Measurements from ENCODE around the gene AKAIN1. TPM values are rescaled to one million over a fixed set of nuclear protein-coding genes. Genes with fewer than 3 reads are reported as not detected.

The AKAIN1 gene
- under 1 TPM in 2 of 12 donors, not detected in 10; 0.24 to 0.39 TPM for polyA plus RNA-seq (ENCODE audit: insufficient read length in 12 of 12)
- long read RNA-seq, donor 1: 0 reads
- long read RNA-seq, donor 2: 0 reads
- long read RNA-seq, donor 3: 0 reads
- long read RNA-seq, donor 4: 0 reads
- long read RNA-seq, donor 5: 0 reads
- long read RNA-seq, donor 6: 0 reads
- long read RNA-seq, donor 7: 0 reads
- long read RNA-seq, donor 8: 0 reads
- long read RNA-seq, donor 9: 0 reads
- long read RNA-seq, donor 10: 0 reads
- long read RNA-seq, donor 11: 0 reads

DNA sequence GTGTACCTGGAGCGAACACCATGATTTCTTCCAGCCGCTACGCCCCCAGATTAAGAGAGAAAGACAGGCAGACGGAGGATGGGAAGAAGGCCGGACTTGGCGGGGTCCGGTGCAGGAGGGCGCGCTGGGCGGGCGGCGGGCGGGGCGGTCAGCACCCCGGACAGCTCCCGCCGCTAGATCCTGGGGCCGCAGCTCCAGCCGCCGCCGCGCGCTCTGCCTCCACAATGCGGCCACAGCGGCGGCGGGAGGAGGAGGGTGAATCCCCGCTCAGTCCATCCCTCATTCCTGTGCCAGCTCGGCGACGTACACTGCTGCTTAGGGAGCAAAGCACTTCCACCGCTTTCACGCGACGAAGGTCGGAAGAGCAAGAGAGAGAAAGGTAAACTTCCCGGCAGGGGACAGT lies at the start of gene AKAIN1:
Gene AKAIN1 (minus strand): TSS at position 226 of the 403 bp plus-strand sequence. CDS start 204 bp downstream, at position 22.
- DNase-seq: peak; percentile 35

DNA sequence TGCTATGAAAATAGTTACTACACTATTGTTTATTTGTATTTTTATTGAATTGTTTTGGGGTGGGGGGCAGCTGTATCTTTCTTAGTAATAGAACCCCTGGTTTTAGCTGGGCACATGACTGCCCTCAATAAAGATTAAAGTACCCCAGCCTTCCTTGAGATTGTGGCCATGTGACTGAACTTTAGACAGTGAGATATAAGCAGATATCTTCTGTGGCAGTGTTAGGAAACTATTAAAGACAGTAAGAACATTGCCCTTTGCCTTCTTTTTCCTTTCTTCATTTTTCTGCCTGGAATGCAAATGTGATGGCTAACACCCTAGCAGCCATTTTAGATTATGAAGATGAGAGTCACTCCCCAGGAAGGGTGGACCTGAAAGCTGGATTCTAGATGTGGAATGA lies 47.9 kb upstream of the AKAIN1 start:
- DNase-seq: no peak

DNA sequence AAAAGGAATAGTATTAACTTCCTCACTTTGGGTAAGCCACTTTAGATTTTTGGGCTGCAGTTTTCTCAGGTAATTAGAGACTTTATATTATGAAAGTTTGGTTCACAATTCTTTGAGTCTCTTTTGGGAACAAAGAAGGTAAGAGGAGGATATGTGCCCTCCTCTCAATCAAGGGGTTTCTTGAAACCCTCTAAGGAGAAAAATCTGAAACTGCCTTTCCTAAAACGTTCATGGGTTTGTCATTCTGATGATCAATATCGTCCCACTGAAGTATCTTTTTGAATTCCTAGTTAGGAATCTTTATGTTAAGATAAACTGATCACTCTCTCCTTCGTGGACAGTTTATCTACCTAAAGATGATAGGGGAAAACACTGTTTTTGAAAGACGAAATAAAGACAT lies 42.4 kb upstream of the AKAIN1 start:
- no peak for DNase-seq

DNA sequence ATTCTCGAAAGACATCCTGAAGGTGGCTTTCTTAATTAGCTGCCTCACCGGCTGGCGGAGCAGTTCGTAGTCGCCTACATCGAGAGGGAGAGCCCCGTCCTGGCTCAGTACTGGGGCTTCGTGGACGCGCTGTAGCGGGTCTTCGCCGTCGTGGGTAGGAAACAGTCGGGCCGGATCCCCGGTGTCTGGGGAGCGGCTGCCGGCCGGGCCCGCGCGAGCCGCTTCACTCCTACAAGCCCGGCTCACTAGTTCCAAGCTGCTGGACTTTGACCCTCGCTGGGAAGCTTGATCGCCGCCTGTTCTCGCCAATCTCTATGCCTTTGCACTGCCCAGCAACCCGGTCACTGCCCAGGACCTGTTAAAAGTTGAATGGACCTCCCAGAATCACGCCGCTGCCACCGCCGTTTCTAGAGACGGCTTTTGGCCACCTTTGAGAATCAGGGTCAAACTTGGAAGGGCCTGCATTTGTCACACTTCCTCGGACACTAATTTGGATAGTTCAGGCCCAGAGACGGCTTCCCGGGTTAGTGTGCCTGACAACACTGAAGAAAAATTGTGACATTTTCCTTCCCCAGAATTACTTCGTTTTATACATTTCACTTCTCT lies 41.4 kb upstream of the AKAIN1 start:
- no peak for DNase-seq

GRCh38 chr18:5237723-5238370 lies 40.8 kb upstream of the AKAIN1 start:
- peak; percentile 94 for DNase-seq

DNA sequence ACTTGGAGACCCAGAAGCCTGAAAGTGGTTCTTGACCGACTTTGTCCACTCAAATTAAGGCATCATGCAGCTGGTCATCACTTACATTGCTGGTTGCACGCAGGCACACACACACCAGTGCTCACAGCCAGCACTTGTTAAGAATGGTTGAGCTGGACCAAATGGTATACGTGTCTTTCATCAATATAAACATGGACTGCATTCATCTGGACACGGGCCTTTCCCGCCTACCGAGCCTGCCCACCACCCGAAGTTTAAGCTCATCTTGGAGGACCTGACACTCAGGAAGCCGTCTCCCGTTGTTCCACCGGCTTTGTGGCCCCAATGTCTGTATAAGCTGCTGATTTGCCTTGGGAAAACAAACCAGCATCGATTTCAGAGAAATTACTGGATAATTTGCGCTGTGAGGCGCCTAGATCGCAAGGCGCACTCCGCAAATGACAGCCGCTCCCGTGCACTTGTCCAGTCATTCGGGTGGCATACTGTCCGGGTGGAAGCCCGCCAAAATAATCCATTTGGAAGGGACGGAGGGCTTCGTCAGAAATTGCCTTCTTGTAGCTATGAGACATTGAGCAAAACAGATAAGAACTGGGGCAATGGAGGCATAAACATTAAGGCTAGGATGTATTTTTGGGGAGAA lies 40.1 kb upstream of the AKAIN1 start:
- DNase-seq: no peak

- no peak for DNase-seq
Observed at GRCh38 chr18:5214583-5215351, 17.7 kb upstream of the AKAIN1 start.

DNA sequence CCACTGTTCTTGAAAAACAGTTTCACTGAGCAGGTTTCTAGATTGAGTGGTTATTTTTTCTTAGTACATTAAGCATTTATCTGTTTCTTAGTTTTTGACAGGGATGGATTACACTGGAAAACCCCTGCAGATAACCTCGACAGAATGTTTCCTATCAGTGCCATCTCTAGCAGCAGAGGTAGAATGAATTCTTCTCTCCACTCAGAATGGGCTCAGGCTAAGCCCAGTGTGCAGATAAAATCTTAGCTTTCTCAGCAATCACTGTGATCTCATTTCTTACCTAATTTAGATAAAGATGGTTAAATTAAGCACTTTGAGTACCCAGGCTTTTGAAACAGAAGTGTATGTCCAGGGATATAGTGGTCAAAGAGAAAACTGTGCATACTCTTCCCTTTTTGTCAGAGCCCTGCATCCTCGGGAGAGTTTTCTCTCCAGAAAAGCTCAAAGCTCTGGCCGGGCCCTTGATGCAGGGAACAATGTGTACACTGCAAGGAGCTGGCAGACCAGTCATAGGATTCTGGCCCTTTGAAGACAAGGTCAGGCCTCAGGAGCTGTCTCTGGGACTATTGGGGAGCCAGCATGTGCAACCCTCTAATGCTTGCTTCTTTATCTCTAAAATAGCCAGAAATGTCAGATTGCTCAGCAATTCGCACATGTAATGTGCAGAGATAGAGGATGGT lies 10.6 kb upstream of the AKAIN1 start:
- no peak for DNase-seq

DNA sequence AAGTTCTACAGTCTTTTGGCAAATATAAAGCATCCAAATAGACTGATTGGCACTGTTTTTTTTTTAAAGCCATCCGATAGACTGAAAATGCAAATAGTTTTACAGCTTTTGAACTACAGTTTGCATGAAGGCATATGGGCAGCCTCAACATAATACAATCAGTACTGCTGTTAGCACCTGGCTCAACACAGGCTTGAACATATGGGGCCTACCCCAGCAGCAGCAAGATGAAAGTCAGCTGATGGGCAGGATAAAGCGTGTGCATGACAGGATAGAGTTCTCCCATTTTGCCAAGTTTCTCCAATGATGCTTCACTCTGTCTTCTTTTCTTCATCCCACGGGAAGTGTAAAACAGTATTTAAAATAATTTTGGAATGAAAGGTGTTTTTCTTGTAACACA lies 1.3 kb upstream of the AKAIN1 start:
- DNase-seq: no peak

- no peak for DNase-seq
Observed at GRCh38 chr18:5197461-5197860, 404 bp upstream of the AKAIN1 start.

DNA sequence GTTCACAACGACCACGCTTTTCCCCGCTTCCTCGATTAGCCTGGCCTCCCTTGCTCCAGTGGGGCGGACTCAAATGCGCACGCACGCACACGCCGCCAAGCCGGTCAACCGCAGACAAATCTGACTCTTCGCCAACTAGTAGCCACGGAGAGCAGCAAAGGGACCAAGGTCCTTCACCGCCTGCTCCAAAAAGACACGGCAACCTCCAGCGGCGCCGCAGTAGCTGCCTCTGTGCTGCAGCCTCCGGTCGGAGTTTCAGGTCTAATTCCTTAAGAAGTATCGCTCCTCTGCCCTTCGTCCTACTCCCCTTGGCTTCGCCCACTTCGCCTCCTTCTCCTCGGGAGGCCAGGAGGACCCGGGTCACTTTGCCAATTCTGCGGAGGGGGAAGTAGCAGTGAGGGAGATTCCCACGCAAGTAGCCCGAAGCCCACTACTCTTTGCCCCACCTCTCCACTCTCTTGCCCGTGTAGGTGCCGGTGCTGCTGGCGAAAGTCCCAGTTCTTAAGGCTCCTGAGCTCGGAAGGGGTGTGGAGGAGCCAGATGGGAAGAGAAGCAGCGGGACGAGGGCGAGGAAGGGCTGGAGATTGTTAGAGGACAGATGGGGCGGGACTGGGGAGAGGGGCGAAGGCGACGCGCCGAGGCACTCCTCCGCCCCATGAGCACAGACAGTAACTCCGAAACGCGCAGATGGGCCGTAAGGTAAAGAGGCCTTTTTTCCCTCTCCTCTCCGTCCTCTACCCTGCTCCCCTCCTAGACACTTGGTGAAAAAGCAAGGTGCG lies 615 bp downstream of the AKAIN1 start:
- no peak for DNase-seq

- no peak for DNase-seq
Observed at GRCh38 chr18:5195656-5196055, 1.4 kb downstream of the AKAIN1 start.

DNA sequence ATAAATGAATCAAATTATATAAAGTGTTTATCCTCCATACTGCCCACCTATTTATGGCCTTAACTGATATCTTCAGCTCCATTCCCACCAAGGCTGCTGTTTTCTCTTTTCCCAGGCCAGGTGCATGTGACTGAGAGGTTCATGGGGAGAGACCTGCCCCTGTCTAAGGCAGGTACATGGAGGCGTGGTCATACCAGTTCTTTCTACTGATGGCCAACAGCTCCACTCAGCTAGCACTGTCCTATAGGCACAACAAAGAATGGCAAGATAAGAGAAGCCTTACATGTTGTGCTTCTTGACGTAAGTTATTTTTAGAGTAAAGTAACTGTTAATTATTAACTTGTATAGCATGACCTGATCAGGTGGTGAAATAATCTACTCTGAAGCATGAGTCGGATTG lies 16.8 kb downstream of the AKAIN1 start:
- no peak for DNase-seq

DNA sequence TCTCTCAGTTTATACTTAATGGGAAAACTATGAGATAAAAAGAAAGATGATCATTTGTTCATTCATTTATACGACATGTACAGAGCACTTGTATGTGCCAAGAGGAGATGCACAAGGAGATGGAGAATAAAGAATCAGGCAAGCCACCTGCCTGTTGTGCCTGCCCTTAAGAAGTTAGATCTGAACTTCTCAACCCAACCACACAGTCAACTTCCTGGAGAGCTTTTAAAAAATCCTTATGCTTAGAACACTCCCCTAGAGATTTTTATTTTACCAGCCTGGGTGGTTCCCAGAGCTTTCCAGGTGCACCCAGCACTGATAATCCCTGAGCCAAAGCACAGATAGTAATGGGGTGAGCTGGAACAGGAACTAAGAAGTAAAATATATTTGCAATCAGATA lies 18.5 kb downstream of the AKAIN1 start:
- no peak for DNase-seq

DNA sequence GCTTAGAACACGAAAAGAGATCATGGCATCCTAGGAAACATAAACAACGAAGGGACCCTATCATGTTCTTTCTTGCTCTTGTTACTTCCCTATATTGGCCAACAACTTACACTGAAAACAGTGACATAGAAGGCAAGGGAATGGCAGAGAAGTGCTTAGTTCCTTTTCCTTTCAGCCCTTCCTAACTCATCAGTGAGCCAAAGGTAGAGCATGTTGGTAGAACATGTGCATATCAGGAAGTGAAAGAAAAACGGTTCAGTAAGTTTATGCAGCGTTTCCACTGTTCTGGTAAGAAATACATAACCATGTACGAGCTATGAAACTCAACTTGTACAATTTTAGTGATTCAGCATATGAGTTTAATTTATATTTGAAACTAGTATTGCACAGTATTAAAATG lies 21.7 kb downstream of the AKAIN1 start:
- DNase-seq: no peak

DNA sequence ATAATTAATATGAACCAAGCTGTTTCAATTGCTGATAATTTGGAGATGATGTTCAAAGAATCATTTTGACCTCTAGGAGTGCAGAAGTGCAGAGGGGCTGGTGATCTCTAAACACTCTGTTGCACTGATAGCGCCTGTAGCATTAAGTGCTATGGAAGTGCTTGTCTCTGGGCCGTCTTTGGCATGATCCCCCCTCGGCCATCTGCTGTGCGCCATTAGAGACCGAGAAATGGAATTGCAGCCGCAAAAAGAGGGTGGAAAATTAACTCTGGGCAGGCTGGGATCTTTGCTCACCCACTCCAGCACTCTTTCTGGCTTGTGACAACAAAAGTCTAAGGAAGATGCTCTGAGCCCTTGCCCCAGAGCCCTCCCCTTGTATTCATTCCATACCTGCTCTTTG lies 23.4 kb downstream of the AKAIN1 start:
- DNase-seq: no peak

GRCh38 chr18:5173236-5173635 lies 23.8 kb downstream of the AKAIN1 start:
- no peak for DNase-seq

- no peak for DNase-seq
Observed at GRCh38 chr18:5167831-5168230, 29.2 kb downstream of the AKAIN1 start.

DNA sequence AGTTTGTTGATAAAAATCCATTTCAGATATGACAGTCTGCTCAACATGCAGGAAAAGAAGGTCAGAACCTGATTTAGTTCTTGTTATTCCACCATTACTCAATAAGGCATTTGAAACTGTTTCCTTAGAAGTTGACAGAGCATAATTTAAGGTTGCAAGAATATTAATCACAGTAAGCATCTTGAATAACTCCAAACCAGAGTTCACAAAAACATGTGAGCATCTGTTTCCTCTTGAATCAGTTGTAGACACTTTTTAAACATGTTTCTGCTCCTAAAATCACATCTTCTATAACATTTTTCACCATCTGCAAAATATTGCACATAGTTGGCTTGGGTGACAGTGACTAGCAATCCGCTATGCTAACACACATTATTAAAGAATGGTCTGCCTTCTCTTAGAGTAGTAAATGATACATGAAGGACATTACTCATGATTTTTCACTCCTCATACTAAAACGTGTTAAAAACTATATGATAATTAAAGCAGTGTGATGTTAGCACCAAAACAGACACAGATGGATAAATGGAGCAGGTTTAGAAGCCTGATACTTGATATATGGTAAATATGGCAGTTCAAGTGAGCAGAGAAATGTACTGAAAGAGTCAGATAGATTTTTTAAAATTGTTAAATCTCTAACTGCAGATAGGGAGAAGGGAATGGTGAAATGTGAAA lies 30.3 kb downstream of the AKAIN1 start:
- no peak for DNase-seq

DNA sequence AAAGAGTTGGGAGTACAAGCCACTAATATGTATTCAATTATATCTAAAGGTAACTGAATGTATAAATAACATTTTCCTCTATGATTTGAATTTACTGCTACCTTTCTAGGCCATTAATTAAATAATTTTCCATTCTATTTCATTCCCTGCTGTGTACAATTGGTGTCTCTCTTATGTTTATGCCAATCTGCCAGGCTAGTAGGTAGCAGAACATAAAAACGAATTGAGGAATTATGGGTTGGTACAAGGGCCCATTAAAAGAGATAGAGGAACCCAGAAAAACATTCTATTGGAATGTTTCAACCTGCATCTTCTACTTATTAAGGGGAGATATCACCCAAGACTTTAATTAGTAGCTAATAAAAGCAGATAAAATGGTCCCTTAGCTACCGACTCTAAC lies 32.2 kb downstream of the AKAIN1 start:
- no peak for DNase-seq

Measured in muscle of arm (tissue), 14 donors.